ENCODE results near the gene DDR2. TPM values are rescaled to one million over a fixed set of nuclear protein-coding genes. Genes with fewer than 3 reads are reported as not detected.
"Not testable (repeated sequence)": the region's sequence is repeated elsewhere in the genome, so short reads cannot be mapped to it uniquely, and the experiment has no call there.

The DDR2 gene
- total and polyA plus RNA-seq, 8 donors: 1.4 to 14.6 (median 3.3) TPM

DNA sequence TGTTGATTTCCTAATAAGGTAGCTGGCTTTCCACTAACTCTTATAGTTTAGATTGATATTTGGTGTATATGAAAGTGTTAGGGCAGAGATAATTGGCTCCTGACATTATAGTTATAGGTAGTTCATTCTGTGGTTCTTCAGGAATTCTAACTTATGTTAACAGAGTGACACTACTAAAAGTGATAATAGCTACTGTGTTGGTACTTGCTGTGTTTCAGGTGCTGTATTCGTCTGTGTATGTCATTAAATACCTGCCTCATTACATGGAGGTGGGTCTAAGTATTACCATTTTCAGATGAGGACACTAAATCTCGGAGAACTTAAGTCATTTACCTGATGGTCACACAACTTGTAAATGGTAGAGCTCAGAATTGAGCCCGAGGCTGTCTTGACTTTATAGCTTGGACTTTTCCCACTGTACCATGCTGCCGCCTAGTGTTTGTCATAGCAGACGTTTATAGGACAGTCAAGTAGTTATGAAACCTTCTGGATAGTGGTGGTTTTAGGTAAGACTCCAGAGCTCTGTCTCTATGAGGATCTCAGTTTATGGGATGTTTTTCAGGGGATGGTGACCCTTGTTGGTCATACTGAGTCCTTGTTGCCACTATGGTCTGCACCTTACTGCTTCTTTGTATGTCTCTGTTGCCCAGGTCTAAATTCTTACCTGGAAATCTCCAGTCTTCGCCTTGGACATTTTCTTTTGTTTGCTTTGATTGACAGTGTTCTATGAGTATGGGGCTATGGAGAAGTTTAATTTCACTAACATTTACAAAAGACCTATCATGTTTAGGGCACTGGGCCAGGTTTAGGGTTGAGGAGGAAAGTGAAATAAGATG lies 167.9 kb downstream of the DDR2 start:
- ATAC-seq: peak; percentile 77 to 97 (median 96)
- H3K27ac ChIP-seq; H3K4me1 ChIP-seq; FAIRE-seq; H3K4me3 ChIP-seq; H3K9me3 ChIP-seq; H3K27me3 ChIP-seq; intact Hi-C loops (cut with DNase I): not testable (repeated sequence)
- TF ChIP-seq, protein P1, sequence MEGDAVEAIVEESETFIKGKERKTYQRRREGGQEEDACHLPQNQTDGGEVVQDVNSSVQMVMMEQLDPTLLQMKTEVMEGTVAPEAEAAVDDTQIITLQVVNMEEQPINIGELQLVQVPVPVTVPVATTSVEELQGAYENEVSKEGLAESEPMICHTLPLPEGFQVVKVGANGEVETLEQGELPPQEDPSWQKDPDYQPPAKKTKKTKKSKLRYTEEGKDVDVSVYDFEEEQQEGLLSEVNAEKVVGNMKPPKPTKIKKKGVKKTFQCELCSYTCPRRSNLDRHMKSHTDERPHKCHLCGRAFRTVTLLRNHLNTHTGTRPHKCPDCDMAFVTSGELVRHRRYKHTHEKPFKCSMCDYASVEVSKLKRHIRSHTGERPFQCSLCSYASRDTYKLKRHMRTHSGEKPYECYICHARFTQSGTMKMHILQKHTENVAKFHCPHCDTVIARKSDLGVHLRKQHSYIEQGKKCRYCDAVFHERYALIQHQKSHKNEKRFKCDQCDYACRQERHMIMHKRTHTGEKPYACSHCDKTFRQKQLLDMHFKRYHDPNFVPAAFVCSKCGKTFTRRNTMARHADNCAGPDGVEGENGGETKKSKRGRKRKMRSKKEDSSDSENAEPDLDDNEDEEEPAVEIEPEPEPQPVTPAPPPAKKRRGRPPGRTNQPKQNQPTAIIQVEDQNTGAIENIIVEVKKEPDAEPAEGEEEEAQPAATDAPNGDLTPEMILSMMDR (IDR thresholded peaks at IDR 0.05): peak in 3 of 4 donors; percentile 12 to 37 (median 27)
- H3K36me3 ChIP-seq: peaks cover 0 to 25% (median 3%) of the 10 kb centered on the region in 3 donors
- DNase-seq: peak in 4 of 6 donors; percentile 34 to 71 (median 52)
- WGBS, 2 donors: 41 to 44% methylated on average over 6 of the region's 6 CpGs

GRCh38 chr1:162807503-162807902 lies 175.2 kb downstream of the DDR2 start:
- H3K9me3 ChIP-seq; H3K27me3 ChIP-seq; H3K27ac ChIP-seq; H3K4me3 ChIP-seq; ATAC-seq; FAIRE-seq; H3K4me1 ChIP-seq; DNase-seq; intact Hi-C loops (cut with DNase I): not testable (repeated sequence)
- peaks cover 0 to 22% (median 4%) of the 10 kb centered on the region in 3 donors for H3K36me3 ChIP-seq
- WGBS, 2 donors: no CpG with 5 or more reads among the region's 2 CpGs

GRCh38 chr1:162812357-162812756 lies 180.1 kb downstream of the DDR2 start:
- H3K9me3 ChIP-seq; H3K4me1 ChIP-seq; FAIRE-seq; intact Hi-C loops (cut with DNase I); H3K27ac ChIP-seq; H3K27me3 ChIP-seq; H3K4me3 ChIP-seq; DNase-seq; ATAC-seq; H3K36me3 ChIP-seq: not testable (repeated sequence)
- 100% methylated on average over 2 of the region's 2 CpGs for WGBS, 2 donors

DNA sequence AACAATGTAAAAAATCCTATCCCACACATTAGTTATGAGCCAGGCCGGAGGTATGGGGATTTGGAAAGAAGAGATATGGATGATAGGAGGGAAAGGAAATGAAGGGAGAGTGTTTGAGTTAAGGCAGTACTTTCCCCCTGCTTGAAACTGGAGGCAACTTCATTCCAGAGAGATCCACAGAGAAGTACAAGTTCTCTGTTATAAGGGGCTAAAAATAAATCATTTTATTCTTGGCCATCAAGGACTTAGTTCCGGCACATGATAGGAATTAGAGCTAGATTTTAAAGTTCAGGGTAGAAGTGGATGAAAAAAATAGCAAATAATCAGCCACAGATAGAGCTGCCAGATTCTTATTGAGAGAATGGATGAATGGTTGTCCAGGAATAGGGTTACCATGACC lies 185.9 kb downstream of the DDR2 start:
- DNase-seq; H3K36me3 ChIP-seq; H3K4me1 ChIP-seq; H3K27ac ChIP-seq; H3K9me3 ChIP-seq; H3K4me3 ChIP-seq; FAIRE-seq; intact Hi-C loops (cut with DNase I); ATAC-seq: not testable (repeated sequence)
- H3K27me3 ChIP-seq: peaks cover 0 to 10% (median 0%) of the 10 kb centered on the region in 4 donors
- WGBS, 2 donors: 93 to 96% methylated on average over 2 of the region's 2 CpGs

GRCh38 chr1:162818666-162819065 lies 186.4 kb downstream of the DDR2 start:
- ATAC-seq; H3K4me3 ChIP-seq; H3K36me3 ChIP-seq; H3K9me3 ChIP-seq; DNase-seq; H3K4me1 ChIP-seq; FAIRE-seq; intact Hi-C loops (cut with DNase I); H3K27ac ChIP-seq: not testable (repeated sequence)
- peaks cover 0 to 10% (median 0%) of the 10 kb centered on the region in 4 donors for H3K27me3 ChIP-seq
- WGBS, 2 donors: 95 to 100% methylated on average over 1 of the region's 1 CpG

GRCh38 chr1:162822391-162823200 lies 190.3 kb downstream of the DDR2 start:
- H3K4me1 ChIP-seq: peaks cover 0 to 5% (median 0%) of the 10 kb centered on the region in 3 donors
- WGBS, 2 donors: 4 to 5% methylated on average over 44 of the region's 44 CpGs
- no peaks in the 10 kb centered on the region for H3K36me3 ChIP-seq
- no peaks in the 10 kb centered on the region for H3K9me3 ChIP-seq
- ATAC-seq (peak; percentile 47 to 72 (median 58)), FAIRE-seq (no peak), DNase-seq (peak in 3 of 6 donors; percentile 16 to 64 (median 56))
- TF ChIP-seq, protein P1 (IDR thresholded peaks at IDR 0.05): no peak
- intact Hi-C loops (cut with DNase I): no loop called here
- no peak overlapping the region for H3K27ac ChIP-seq
- peaks cover 0 to 14% (median 0%) of the 10 kb centered on the region in 4 donors for H3K27me3 ChIP-seq
- H3K4me3 ChIP-seq: peak overlapping the region in 2 of 4 donors; percentile 11 to 33

Data from pancreas (tissue), 10 donors.